Measurements from ENCODE around the gene SPAG17.

GRCh38 chr1:118039170-118039569 lies 145.9 kb downstream of the SPAG17 start:
- TF ChIP-seq CTCF (IDR thresholded peaks at IDR 0.05): no peak
- TF ChIP-seq EP300 (IDR thresholded peaks at IDR 0.05): no peak

Data from ovary (tissue), 3 donors.